Endothelial cell of umbilical vein (primary cell): ENCODE measurements around the gene SMCHD1.

Source experiments
- CTCF ChIP-seq, 2 donors: IDR thresholded peaks; 1 replicate in 1 of 2; 2 replicates in 1 of 2; pipeline ENCODE4 v1.5.1; 2011; ENCODE audit warnings: low read length in 2 of 2, mild to moderate bottlenecking in 2 of 2, moderate library complexity in 2 of 2, control low read depth in 1 of 2, inconsistent platforms in 1 of 2, low read depth in 1 of 2; ENCODE audit not compliant: insufficient read depth in 1 of 2; ENCODE audit errors: extremely low read depth in 1 of 2
- EZH2 ChIP-seq: IDR thresholded peaks from 2 replicates; pipeline ENCODE4 v1.6.1; 2012; ENCODE audit warnings: borderline replicate concordance, low read depth, mild to moderate bottlenecking, moderate library complexity, low read length, inconsistent platforms; ENCODE audit not compliant: severe bottlenecking
- FOS ChIP-seq: IDR thresholded peaks from 2 replicates; pipeline ENCODE4 v1.6.1; 2011; ENCODE audit warnings: mild to moderate bottlenecking, low read length, moderate library complexity, borderline replicate concordance; ENCODE audit not compliant: insufficient read depth
- GATA2 ChIP-seq: IDR thresholded peaks from 2 replicates; pipeline ENCODE4 v1.7.0; 2011; ENCODE audit warnings: low read depth, mild to moderate bottlenecking, moderate library complexity, mixed read lengths, low read length; ENCODE audit not compliant: insufficient read length, insufficient read depth
- JUN ChIP-seq: IDR thresholded peaks from 2 replicates; pipeline ENCODE4 v1.6.1; 2011; ENCODE audit warnings: borderline replicate concordance, low read depth; ENCODE audit not compliant: insufficient read length, insufficient read depth
- MAX ChIP-seq: IDR thresholded peaks from 2 replicates; pipeline ENCODE4 v1.6.1; 2011; ENCODE audit not compliant: insufficient read depth, insufficient read length
- MYC ChIP-seq: IDR thresholded peaks from one replicate; pipeline ENCODE4 v1.6.1; 2011; ENCODE audit warnings: mild to moderate bottlenecking, low read depth, low read length
- POLR2A ChIP-seq: IDR thresholded peaks from 2 replicates; pipeline ENCODE4 v1.6.1; 2012; ENCODE audit warnings: low read depth, mild to moderate bottlenecking, control low read depth, low read length
- POLR2AphosphoS5 ChIP-seq: IDR thresholded peaks from 2 replicates; pipeline ENCODE4 v1.6.1; 2012; ENCODE audit warnings: low read depth, mild to moderate bottlenecking, control low read depth, low read length, moderate library complexity; ENCODE audit not compliant: insufficient read depth

- no peak for TF ChIP-seq CTCF (IDR thresholded peaks at IDR 0.05; ENCODE audit: extremely low read depth in 1 of 2, insufficient read depth in 1 of 2, low read depth in 1 of 2, low read length in 2 of 2)
- no peak for TF ChIP-seq MYC
- no peak for TF ChIP-seq MAX
- TF ChIP-seq POLR2A: no peak
- no peak for TF ChIP-seq POLR2AphosphoS5
- TF ChIP-seq EZH2: no peak
- TF ChIP-seq FOS: no peak
- TF ChIP-seq JUN: no peak
- TF ChIP-seq GATA2: no peak
Measured at GRCh38 chr18:2625217-2625616, 30.3 kb upstream of the SMCHD1 start.
